GM19351 (cell line): Measurements from ENCODE around the gene SULT1C3.
"Not testable (repeated sequence)": the region's sequence is repeated elsewhere in the genome, so short reads cannot be mapped to it uniquely, and the experiment has no call there.

Experiments
- ATAC-seq: cut with Tn5 transposase; IDR thresholded peaks from one replicate; pipeline ENCODE4 v1.9.1; 2021; ENCODE audit warnings: mild to moderate bottlenecking, moderate library complexity; ENCODE audit not compliant: unreplicated experiment

Gene SULT1C3

DNA sequence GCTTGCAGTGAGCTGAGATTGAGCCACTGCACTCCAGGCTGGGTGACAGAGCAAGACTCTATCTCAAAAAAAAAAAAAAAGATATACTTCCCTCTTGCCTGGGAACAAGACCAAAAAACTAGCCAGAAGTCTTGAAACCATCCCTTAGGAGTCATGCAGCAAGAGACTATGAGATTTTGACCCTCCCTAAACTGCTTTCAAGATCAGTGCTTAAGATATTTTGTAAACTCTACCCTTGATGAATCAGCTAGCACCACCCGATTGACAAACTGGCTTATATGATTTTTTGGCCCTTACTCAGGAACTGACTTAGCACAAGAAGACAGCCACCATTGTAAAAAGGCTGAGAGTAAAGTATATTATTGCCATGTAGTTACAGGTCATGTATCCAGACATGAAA, 3.8 kb downstream of the SULT1C3 start:
- no peak for ATAC-seq

DNA sequence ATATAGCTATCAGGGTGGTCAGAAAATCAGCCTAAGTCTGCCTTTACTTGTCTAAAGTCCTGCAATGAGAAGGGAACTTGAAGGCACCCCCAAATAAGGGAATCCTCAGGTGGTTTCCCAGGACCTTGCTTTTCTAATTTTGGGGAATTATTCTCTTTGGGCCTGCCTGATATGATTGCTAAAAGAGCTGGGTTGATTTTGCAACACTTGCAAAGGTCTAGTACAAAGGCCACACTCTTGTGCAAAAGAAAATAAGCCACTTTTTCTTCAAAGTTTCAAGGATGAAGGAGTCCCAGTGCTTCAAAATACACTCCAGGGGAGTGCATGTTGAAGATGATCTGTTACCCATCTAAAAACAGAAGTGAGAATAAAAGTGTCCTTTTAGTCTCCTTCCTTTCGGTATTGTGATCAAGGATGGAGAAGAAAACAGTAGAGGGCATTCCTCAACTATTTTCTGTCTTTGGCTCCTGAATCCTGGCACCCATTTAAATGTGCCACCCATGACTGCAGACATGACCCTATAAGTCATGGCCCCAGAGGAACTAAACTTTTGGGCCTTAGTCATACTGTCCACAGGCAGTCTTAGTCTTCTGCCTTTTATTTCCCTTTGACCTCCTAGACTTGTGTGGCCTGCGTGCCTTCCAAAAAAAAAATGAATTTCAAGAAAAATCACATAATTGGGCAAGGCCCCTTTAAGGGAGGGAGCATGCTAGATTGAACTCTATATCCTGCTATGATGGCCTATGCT, 5.1 kb downstream of the SULT1C3 start:
- ATAC-seq: no peak

GRCh38 chr2:108253106-108253505, 13.3 kb downstream of the SULT1C3 start:
- no peak for ATAC-seq

DNA sequence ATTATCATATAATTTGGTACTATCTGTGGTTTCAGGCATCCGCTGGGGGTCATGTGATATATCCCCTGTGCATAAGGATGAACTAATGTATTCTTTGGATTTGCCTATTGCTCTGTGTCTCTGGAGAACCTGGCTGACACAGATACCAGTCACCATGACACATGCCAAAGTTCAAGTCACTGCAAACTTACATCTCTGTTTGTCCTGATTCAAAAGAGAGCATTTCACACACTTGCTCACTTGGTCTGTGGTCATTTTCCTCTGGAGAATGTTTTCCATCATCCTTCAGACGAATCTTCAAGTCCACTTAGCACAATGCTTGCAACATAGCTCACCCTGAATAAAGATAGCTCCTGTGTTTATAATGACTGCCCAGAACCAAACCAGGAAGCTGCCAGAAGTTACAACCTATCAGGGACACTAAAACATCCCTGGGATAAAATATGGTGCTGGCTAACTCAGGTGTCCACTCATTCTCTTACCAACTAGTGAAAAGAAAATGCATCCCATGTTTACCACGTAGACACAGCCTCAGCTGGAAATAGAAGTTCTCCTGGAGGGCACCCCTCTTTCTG, 18.1 kb downstream of the SULT1C3 start:
- ATAC-seq: no peak

DNA sequence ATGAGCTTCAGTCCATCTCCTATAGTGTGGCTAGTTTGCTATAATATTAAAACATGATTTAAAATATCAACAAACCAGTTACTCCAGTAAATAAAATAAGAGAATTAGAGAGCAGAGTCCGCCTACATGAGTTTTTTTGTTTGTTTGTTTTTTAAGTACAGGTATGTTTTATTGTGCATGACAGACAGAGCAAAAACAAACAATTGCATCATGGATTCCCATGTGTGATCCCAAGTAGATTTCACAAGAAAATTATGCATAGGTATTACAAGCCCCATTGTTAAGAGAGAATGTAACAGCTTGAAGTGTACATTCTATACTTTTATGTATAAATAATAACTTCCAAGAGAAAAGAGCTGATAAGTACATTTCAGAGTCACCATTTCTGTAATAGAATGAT, 21.0 kb downstream of the SULT1C3 start:
- ATAC-seq: no peak

DNA sequence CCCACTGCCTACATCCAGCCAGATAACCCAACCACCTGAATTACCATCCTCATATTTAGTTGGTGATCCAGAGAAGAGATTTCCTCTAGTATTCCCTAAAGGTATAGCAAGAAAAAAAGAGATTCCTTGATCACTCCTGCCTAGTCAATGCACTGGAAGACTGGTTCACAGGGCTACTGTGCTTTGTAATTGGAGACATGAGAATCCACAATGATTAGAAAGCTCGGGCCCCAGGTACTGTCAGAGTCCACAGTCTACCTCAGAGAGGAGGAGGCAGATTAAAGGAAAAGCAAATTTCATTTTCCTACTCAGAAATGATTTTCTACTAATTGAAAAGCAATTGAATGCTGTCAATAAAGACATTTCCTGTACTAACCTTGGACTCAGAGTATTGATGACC, 22.3 kb downstream of the SULT1C3 start:
- no peak for ATAC-seq

DNA sequence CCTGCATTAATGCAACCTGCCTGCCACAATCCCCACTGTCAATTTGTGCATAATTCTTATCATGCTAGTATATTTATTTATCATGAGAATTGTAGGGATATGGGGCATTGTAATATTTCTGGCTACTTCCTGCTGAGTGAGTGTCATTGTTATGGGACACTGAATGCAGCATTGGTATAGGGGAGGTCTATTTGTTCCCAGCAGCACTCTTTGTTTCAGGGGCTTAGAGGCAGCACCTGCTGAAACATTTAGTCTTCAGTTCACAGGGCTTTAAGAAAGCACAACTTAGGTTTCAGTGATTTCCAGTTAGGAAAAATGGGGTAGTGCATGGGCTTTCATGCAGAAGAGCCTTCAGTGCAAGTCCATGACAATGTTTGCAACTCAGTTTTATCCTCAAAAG, 23.6 kb downstream of the SULT1C3 start:
- ATAC-seq: no peak

DNA sequence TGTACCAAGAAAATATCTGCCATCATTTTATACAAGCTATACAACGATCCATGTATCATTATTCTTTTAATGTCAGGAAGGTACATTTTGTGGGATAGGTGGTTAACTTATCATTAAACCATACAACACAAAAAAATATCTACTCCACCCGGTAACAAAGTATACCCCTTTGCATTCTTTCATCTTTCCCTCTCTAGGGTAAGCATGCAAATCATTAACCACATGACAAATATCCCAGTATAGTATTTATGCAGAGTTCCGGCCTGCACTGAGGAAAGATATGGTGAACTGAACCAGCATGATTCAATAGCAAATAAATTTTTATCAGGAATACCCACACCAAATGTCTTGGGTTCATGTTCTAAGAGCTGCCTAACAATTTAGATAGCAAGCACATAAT, 26.4 kb downstream of the SULT1C3 start:
- no peak for ATAC-seq

- no peak for ATAC-seq
Observed at GRCh38 chr2:108267101-108267500, 27.3 kb downstream of the SULT1C3 start.

DNA sequence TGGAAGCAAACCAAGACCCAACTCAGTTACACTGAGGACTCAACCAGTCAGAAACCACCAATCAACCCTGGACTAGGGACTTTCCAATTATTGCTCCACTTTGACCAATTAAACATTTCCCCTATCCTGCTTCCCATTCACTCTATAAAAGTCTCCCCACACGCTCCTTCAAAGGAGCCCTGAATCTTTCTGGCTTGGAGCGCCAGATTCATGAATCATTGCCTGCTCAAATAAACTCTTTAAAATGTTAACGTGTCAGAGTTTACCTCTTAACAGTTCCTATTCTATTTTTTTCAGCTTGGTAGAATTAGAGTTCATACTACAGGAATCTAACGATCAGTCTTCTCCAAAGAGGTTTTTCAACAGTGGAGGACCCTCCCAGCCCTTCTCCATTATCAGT, 28.2 kb downstream of the SULT1C3 start:
- ATAC-seq: no peak

DNA sequence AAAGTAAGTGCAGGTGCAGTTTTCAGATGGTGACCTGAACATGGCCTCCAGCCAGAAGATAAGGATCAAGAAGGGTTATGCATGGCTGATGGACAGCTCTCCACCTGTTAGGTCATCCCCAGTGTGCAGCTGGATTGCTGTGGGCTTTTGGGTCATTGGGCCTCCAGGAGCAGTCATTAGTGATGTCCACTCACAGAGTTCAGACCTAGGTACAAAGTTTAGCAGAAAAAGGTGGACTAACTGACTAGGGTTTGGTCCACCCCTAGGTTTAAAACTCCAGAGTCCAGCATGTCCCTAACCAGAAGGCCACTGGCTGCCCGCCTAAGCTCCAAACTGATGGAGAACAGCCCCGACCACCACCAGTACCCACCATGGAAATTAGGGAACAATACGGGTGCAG, 30.6 kb downstream of the SULT1C3 start:
- no peak for ATAC-seq

DNA sequence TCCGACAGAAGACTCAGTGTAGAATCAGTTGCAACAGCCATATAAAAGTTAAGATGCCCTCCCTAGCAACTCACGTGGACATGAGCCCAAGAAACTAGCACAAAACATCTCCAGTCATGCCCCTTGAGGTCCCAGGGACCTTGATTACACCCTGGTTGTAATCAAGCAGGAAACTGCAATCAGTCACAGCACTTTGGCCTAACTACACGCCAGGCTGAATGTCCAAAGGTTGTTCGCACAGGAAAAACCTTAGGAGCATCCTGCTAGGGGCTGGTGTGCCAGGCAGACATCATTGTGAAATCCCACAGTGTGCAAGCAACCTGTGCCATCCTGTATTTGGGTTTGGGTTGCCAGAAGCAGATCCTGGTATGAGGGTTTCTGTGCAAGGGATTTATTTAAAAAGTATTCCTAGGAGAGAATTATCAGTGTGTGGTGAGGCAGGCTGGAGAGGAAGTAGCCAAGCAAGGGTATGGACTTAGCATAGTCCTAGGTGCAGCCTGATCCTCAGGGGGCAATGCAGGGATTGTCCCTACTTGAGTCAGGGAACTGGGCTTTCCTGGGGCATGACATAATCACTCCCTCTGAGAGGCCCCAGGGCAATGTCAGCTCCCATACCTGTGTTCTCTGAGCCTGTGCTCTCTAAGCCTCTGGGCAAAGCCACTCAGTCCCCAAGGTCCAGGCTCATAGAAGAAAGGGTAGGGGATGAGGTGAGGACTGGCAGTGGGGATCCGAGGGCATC, 31.2 kb downstream of the SULT1C3 start:
- no peak for ATAC-seq

DNA sequence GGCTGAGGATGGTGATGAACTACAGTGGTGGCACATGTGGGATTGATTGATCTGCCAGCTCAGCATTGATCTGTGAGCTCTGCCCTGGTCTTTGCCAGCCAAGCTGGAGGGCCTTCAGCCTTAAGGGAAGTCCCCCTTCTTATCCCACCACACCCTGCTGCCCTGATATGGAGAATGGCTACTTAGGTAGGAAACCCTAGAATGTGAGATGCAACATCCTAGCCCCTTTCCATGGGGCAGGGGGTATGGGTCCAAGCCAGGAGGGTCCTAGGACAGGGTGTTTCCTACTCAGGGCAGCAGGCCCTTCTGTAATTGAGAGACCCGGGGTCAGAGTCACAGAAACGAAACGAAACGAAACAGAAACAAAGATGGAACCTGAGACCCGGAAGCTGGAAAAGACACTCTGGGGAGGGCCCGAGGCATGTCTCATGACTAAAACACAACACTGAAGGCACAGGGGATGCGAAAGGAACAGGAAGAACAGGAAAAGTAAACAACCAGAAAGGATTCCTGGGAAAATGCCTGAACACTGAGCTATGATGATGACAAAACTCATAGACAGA, 32.0 kb downstream of the SULT1C3 start:
- ATAC-seq: no peak

GRCh38 chr2:108278631-108279030, 38.9 kb downstream of the SULT1C3 start:
- ATAC-seq: no peak

DNA sequence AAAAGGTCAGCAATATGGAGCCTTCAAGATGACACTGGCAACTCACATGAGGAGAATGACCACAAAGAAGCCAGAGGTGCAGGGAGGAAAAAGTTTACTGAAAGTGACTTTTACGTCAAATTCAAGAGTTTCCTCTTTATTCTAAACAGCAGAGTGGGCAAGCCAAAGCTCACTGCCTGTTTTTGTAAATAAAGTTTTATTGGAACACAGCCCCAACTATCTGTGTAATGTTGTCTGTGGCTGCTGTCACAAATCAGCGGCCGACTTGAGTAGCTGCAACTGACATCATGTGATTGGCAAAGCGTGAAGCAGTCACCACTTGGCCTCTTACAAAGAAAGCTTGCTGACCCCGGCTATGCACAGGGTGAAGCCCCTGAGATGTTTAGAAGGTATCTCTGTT, 39.7 kb downstream of the SULT1C3 start:
- no peak for ATAC-seq

- ATAC-seq: no peak
Observed at GRCh38 chr2:108280466-108280865, 40.7 kb downstream of the SULT1C3 start.

DNA sequence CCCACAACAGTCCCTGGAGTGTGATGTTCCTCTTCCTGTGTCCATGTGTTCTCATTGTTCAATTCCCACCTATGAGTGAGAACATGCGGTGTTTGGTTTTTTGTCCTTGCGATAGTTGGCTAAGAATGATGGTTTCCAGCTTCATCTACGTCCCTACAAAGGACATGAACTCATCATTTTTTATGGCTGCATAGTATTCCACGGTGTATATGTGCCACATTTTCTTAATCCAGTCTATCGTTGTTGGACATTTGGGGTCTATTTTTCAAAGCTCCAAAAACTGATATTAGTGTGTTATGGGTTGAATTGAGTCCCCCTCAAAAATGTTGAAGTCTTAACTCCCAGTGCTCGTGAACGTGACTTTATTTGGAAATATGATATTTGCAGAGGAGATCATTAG, 44.8 kb downstream of the SULT1C3 start:
- ATAC-seq: not testable (repeated sequence)

DNA sequence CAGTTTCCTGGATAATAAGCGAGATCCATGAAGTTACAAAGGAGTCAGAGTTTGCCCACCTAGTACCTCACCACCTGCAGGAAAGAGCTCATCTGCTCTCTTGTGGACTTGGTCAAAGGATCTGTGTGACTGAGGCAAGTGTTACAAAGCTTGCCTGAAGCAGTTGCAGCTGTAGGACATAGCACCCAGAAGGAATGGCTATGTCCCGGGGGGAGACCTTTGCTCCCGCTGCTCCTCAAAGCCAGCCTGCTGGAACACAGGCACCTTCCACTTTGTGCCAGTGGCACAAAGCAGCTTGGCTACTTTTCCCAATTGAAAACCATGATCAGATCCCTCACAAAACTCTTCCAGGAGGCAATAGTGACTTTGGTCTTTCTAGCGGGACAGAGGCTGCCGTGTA, 45.8 kb downstream of the SULT1C3 start:
- ATAC-seq: no peak

DNA sequence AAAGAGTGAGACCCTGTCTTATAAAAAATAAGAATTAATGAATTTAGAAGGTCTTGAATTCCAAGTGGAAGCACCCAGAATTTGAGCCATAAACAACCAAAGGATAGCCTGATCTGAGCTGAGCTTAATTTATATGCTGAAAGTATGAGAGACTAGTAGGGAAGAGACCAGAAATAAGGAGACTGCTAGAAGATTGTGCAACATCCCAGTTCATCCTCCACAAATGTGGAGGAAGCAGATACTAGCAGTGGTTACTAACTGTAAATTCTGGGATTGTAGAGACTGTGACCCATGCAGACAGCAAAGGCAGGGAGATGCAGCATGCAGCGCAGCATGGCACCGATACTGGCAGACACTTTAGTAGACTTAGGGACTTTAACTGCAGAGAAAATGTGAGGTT, 47.4 kb downstream of the SULT1C3 start:
- no peak for ATAC-seq

GRCh38 chr2:108288534-108289106, 48.9 kb downstream of the SULT1C3 start, which contains the start of gene SULT1C2:
Gene SULT1C2 (plus strand): TSS chr2:108288895. CDS start chr2:108293668, 4,773 bp downstream.
- no peak for ATAC-seq

GRCh38 chr2:108293850-108294249, 54.1 kb downstream of the SULT1C3 start:
- no peak for ATAC-seq
